GM18873 (cell line): Measurements from ENCODE around the gene APLP1.
"Not testable (repeated sequence)": the region's sequence is repeated elsewhere in the genome, so short reads cannot be mapped to it uniquely, and the experiment has no call there.

Source experiments
- ATAC-seq: cut with Tn5 transposase; IDR thresholded peaks from one replicate; pipeline ENCODE4 v1.9.1; 2021; ENCODE audit warnings: mild to moderate bottlenecking, moderate library complexity, moderate number of reproducible peaks; ENCODE audit not compliant: unreplicated experiment, low FRiP score

APLP1 gene

GRCh38 chr19:35879068-35879467, 10.7 kb downstream of the APLP1 start:
- no peak for ATAC-seq

DNA sequence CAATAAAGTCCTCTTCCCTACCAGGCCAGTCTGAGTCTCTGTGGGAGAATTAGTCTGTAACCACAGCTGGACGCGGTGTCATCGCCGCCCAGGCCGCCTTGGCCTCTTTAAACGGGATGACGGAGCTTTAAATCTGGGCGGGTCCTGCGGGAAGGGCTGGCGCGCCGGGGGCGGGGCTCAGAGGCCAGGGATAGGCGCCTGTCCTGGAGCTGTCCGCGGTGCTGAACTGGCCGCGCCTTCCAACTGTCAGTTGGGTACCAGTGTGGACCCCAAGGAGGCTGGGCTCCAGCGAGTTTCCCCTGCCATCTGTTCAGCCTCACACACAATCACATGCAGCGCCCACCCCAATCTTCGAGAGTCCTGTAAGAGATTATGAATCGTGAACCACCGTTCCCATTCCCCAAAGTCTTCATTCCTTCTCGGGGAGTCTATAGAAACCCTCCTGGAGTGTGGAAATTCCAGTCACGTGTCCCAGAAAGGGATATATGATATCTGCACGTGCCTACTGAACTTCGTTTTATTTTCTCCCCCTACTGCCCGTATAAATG, 11.5 kb downstream of the APLP1 start:
- no peak for ATAC-seq

GRCh38 chr19:35882114-35882832, 13.9 kb downstream of the APLP1 start:
- ATAC-seq: no peak

DNA sequence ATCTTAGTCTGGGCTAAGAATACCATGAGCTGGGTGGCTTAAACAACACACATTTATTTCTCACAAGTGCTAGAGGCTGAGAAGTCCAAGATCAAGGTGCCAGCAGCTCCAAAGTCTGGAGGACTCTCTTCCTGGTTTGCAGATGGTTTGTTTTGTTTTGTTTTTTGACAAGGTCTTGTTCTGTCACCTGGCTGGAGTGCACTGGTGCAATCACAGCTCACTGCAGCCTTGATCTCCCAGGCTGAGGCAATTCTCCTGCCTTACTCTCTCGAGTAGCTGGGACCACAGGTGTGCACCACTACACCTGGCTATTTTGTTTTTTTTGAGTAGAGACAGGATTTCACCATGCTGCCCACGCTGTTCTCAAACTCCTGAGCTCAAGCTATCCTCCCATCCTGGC, 15.5 kb downstream of the APLP1 start:
- no peak for ATAC-seq

GRCh38 chr19:35885225-35885738, 16.9 kb downstream of the APLP1 start:
- ATAC-seq: no peak

DNA sequence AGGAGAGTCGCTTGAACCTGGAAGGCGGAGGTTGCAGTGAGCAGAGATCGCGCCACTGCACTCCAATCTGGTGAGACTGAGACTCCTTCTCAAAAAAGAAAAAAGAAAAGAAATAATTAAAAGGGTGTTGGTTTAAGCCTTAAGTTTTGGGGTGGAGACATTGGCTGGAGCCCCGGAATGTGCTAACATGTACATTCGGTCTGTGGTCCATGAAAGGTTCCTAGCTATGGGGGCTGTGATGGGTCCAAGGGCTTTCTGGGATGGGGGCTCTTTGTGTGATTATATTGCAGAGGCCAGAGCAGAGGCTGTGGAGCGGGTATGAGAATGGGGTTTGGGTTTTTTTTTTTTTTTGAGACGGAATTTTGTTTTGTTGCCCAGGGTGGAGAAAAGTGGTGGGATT, 17.5 kb downstream of the APLP1 start:
- no peak for ATAC-seq

DNA sequence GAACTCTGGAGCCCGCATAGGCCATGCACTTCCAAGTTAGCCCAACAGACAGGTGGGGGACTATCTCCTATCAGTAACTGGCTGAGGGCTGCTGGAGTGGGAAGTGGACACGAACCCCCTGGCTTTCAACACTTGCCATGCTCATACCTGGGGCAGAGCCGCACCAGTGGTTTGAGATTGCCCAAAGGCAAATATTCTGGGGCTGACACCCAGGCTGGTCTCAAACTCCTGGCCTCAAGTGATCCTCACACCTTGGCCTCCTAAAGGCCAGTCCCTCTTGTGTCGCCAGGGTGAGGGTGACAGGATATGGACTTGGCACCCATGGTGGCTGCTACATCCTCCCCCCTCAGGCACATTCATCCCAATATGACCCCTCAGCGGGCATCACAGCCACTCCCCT, 18.8 kb downstream of the APLP1 start:
- no peak for ATAC-seq

DNA sequence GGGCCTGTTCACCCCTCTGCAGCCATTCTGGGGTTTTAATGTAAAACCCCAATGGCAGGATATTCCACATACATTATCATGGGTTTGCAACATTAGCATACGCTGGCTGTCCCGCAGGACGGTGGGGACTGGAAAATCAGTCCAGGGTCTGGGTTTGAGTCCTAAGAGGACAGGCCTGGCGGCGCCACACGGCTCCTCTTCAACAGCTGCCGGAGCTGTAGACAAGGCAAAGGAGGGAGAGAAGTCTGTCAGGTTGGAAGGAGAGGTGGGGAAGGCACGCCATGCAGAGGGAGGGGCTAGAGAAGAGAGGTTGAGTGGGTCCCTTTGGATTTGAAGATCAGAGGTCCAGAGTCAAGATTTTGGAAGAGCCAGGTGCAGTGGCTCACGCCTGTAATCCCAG, 20.0 kb downstream of the APLP1 start:
- ATAC-seq: no peak

GRCh38 chr19:35889370-35890112, 21.2 kb downstream of the APLP1 start:
- no peak for ATAC-seq

GRCh38 chr19:35890113-35890650, 21.8 kb downstream of the APLP1 start:
- no peak for ATAC-seq

- ATAC-seq: not testable (repeated sequence)
These were observed 23.4 kb downstream of the APLP1 start for GRCh38 chr19:35891819-35892218.

GRCh38 chr19:35894342-35894741, 26.0 kb downstream of the APLP1 start:
- no peak for ATAC-seq

GRCh38 chr19:35895911-35896642, 27.7 kb downstream of the APLP1 start:
- ATAC-seq: no peak

DNA sequence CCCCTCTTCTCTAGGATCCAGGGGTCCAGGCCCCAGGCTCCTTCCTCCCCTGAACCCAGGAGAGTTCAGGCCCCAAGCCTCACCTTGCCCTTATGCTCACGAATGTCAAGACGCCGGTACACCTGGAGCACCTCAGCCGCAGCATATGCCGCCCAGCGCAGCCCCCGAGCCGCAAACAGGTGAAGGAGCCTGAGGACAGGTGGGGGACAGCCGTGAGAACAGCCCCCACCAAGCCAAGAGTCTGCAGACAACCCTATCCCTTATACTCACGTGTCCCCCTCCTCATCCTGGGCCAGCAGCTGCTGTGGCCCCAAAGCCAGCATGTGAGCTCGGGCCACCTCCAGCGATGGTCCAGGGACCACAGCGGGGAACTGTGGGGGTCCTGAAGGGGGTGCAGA, 28.3 kb downstream of the APLP1 start:
- no peak for ATAC-seq

DNA sequence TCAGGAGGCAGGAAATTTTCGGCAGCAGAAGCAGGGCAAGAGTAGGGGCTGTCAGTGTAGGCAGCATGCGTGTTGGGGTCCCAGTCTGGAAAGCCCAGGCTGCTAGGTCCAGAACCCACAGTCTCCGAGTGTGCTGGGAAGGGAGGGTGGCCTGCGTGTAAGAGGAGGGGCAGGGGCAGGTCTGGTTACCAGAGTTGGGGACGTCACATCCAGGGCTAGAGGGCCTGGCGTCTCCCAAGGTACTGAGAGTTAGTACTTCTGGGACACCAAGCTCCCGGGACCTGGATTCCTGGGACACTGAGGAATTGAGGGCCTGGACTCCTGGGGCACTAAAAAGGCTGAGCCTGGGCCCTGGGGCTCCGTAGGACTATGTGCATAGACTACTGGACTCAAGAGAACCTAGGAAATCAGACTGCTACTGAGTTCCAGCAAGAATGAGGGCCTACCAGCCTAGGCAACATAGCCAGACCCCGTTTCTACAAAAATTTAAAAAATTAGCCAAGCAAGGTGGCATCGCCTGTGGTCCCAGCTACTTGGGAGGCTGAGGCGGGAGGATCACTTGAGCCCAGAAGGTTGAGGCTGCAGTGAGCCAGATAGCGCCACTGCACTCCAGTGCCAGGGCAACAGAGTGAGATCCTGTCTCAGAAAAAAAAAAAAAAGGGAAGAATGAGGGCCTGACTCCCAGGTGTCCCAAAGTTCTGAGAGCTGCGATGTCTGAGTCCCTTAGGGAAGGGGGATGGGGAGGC, 29.5 kb downstream of the APLP1 start:
- ATAC-seq: no peak

DNA sequence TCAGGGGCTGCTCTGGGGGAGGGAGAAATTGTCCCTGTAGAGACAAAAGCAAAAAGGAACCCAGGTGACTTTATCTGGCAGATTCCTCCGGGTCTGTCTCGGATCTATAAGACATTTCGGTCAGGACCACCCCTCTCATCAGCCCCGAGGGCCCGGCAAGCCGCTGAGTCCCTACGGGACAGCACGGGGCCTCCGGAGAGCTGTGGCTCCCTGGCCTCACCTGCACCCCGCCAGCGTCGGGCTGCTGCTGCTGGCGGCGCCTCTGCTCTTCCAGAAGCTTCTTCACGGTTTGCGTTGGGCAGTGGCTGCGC, 30.1 kb downstream of the APLP1 start:
- no peak for ATAC-seq

DNA sequence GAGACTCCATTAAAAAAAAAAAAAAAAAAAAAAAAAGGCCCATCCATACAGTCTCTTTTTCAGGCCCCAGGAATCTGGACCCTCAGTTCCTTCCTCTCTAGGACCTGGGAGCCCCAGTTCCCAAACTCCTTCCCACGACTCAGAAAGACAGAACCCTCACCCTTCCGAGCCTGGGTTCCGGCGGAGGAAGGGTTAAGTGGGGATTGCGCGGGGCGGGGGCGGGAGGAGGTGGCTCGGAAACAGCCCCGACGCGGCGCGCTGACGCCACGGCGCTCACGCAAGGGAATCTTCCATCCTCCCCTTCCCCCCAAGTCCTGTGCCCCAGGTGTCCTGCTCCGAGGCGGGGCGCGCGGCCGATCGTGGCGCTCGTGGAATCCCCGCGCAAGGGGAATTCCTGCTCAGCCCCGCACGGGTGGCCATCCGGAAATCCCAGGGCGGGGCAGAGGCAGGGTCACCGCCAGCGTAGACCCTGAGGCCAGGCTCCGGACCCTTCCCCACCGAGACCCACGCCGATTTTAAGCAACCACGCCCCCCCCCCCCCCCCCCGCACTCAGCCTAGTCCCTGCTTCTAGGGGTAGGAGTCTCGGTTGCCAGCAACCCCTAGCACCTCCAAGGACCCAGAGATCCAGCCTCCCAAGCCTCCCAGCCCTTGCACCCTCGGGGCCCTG, 31.3 kb downstream of the APLP1 start:
- peak; percentile 28 for ATAC-seq

GRCh38 chr19:35901055-35901644, 32.8 kb downstream of the APLP1 start:
- no peak for ATAC-seq
